Measurements from ENCODE around the gene CBFA2T3. TPM values are rescaled to one million over a fixed set of nuclear protein-coding genes. Genes with fewer than 3 reads are reported as not detected.

The CBFA2T3 gene
- total and polyA plus RNA-seq, 2 of the 13 experiments (the other 11 are each of a cell fraction or from before 2014, with no cell fraction given), result 0.05 TPM; not detected in 1

GRCh38 chr16:88856828-88857727, 119.9 kb downstream of the CBFA2T3 start, which contains the start of the genes GALNS and TRAPPC2L:
Gene GALNS, minus strand, starts transcription at chr16:88856947. Its CDS starts 70 bp downstream, at chr16:88856877.
Gene TRAPPC2L, plus strand, starts transcription at chr16:88857127. Its CDS starts 24 bp downstream, at chr16:88857151.
- intact Hi-C loops (cut with micrococcal nuclease; ENCODE audit: unreplicated experiment), result loop anchor here (1.0 to 5.0 kb wide), 3 partner anchors 18 to 100 kb away; no protein-coding TSS in a partner anchor
- peak within 1 kb of the TSS; percentile 84 for H3K4me2 ChIP-seq (ENCODE audit: low read depth, low read length)
- no peaks in the 10 kb centered on the region; a peak in 1 of 5 replicates for H3K27me3 ChIP-seq (ENCODE audit: control insufficient read depth in 1 of 2, insufficient read depth in 2 of 2, low read length in 2 of 2)
- ATAC-seq, result peak; percentile 81
- peak; percentile 89 for DNase-seq (ENCODE audit: low spot score)
- peak within 1 kb of the TSS; percentile 82 for H3K9ac ChIP-seq (ENCODE audit: insufficient read depth, low read depth, low read length)
- H3K27ac ChIP-seq (ENCODE audit: extremely low read length, insufficient read depth, low read length), result peak within 1 kb of the TSS; percentile 62
- WGBS (ENCODE audit: low lambda C conversion rate), result 2% methylated on average over 57 of the region's 87 CpGs
- no TSS peak for BruUV-seq (replicated peaks)
- H4K20me1 ChIP-seq (ENCODE audit: insufficient read depth, low read length), result no peaks in the 10 kb centered on the region
- peaks cover 15% of the 10 kb centered on the region for H3K4me1 ChIP-seq (ENCODE audit: insufficient read depth, low read length)
- CTCF ChIA-PET (ENCODE audit: low intra/inter-chr PET ratio, low total read pairs), result interaction anchor here (1.5 to 2.3 kb wide), 4 partner anchors 18 to 119 kb away, joined by 8 to 22 read pairs (median 12); no protein-coding TSS in a partner anchor
- in situ Hi-C loops (cut with HindIII; ENCODE audit: extremely low pct_ligation_motif_present, low pct_unique_long_range_greater_than_20kb), result loop anchor here (5.0 kb wide), 2 partner anchors 45 to 100 kb away; partner anchors contain the start of gene APRT
- peak; percentile 70 for FAIRE-seq
- peak within 1 kb of the TSS; percentile 68 to 100 (median 98) for H3K4me3 ChIP-seq (replicated peaks in 1 of 3; ENCODE audit: insufficient read depth in 1 of 3, low read depth in 2 of 3, low read length in 3 of 3)
- H3K9me3 ChIP-seq (ENCODE audit: low read length), result no peaks in the 10 kb centered on the region
- peaks cover 12% of the 10 kb centered on the region for H3K79me2 ChIP-seq (ENCODE audit: insufficient read depth, low read length)
- POLR2A ChIA-PET, result interaction anchor here (0.6 to 2.3 kb wide), 12 partner anchors 8 to 360 kb away, joined by 3 to 29 read pairs (median 5); partner anchors contain the start of genes APRT, CDH15, PIEZO1 and ZNF778
- peak within 1 kb of the TSS; percentile 74 for H2AFZ ChIP-seq (ENCODE audit: low read length)
- H3K36me3 ChIP-seq (replicated peaks in 1 of 2; ENCODE audit: control insufficient read depth in 1 of 2, insufficient read depth in 2 of 2, low read length in 2 of 2), result peaks cover 12 to 28% of the 10 kb centered on the region in 2 experiments
- TF ChIP-seq GZF1 (CRISPR knock-in tag; IDR thresholded peaks at IDR 0.05), result peak; percentile 77; the same call in 1 of the 2 replicates
- no peak for TF ChIP-seq ZNF7 (CRISPR knock-in tag; IDR thresholded peaks at IDR 0.05)
- no peak for TF ChIP-seq RFXANK (CRISPR knock-in tag; IDR thresholded peaks at IDR 0.05)
- TF ChIP-seq ZNF746 (CRISPR knock-in tag; IDR thresholded peaks at IDR 0.05), result 0 out of 2 replicates have a peak, but pooled peaks have one; percentile 2
- peak; percentile 99 for TF ChIP-seq ARNTL (CRISPR knock-in tag; IDR thresholded peaks at IDR 0.05)
- peak; percentile 89 for TF ChIP-seq ZNF883 (CRISPR knock-in tag; IDR thresholded peaks at IDR 0.05; ENCODE audit: not compliant biosample characterization)
- TF ChIP-seq MAFK (conservative IDR thresholded peaks at IDR 0.05 in 1 of 2, IDR thresholded peaks at IDR 0.05 in 1 of 2; ENCODE audit: low read length in 2 of 2), result no peak
- peak; percentile 60; the same call in 1 of the 2 replicates for TF ChIP-seq ZNF256 (CRISPR knock-in tag; conservative IDR thresholded peaks at IDR 0.05)
- peak; percentile 17; the same call in 1 of the 2 replicates for TF ChIP-seq SOX5 (CRISPR knock-in tag; IDR thresholded peaks at IDR 0.05; ENCODE audit: borderline replicate concordance)
- no peak for TF ChIP-seq GPN1 (CRISPR knock-in tag; IDR thresholded peaks at IDR 0.05; ENCODE audit: borderline replicate concordance)
- TF ChIP-seq DMAP1 (CRISPR knock-in tag; IDR thresholded peaks at IDR 0.05), result peak; percentile 81
- TF ChIP-seq TGIF2 (CRISPR knock-in tag; IDR thresholded peaks at IDR 0.05), result 0 out of 2 replicates have a peak, but pooled peaks have one; percentile 55
- TF ChIP-seq ZNF569 (CRISPR knock-in tag; IDR thresholded peaks at IDR 0.05; ENCODE audit: borderline replicate concordance), result no peak
- TF ChIP-seq FOXA1 (IDR thresholded peaks at IDR 0.05), result no peak
- TF ChIP-seq FOXA1 (CRISPR knock-in tag; IDR thresholded peaks at IDR 0.05), result peak; percentile 50
- peak; percentile 81; the same call in 1 of the 2 replicates for TF ChIP-seq FOXK1 (CRISPR knock-in tag; IDR thresholded peaks at IDR 0.05; ENCODE audit: borderline replicate concordance, low read depth)
- peak; percentile 58; the same call in 1 of the 2 replicates for TF ChIP-seq TSC22D2 (CRISPR knock-in tag; IDR thresholded peaks at IDR 0.05; ENCODE audit: borderline replicate concordance)
- TF ChIP-seq HOXA3 (CRISPR knock-in tag; IDR thresholded peaks at IDR 0.05), result peak; percentile 95
- peak; percentile 80 for TF ChIP-seq SALL1 (CRISPR knock-in tag; IDR thresholded peaks at IDR 0.05)
- peak; percentile 99 for TF ChIP-seq USF2 (IDR thresholded peaks at IDR 0.05; ENCODE audit: low read depth, low read length)
- TF ChIP-seq USF2 (CRISPR knock-in tag; IDR thresholded peaks at IDR 0.05; ENCODE audit: borderline replicate concordance), result peak; percentile 96; the same call in 1 of the 2 replicates
- peak; percentile 19 for TF ChIP-seq ZNF451 (CRISPR knock-in tag; IDR thresholded peaks at IDR 0.05)

Measured in HepG2 (cell line).